HepG2 (cell line): ENCODE measurements around the gene URAD. TPM values are rescaled to one million over a fixed set of nuclear protein-coding genes. Genes with fewer than 3 reads are reported as not detected.

Source experiments
- CHCHD3 ChIP-seq: sonication (generic); formaldehyde crosslinking; IDR thresholded peaks from 2 replicates; pipeline ENCODE4 v1.8.0; 2022; ENCODE audit warnings: mild to moderate bottlenecking, missing genetic modification reagents, moderate library complexity
- ELF3 ChIP-seq: IDR thresholded peaks from 2 replicates; pipeline ENCODE4 v1.6.1; 2016; ENCODE audit warnings: missing genetic modification reagents, missing compliant biosample characterization
- FOXK2 ChIP-seq: fragments of 450-650 bp; IDR thresholded peaks from 2 replicates; pipeline ENCODE4 v1.6.1; 2016
- IRF2 ChIP-seq: IDR thresholded peaks from 2 replicates; pipeline ENCODE4 v1.6.1; 2018; ENCODE audit warnings: missing genetic modification reagents, missing compliant biosample characterization
- KLF13 ChIP-seq: sonication (generic); formaldehyde crosslinking; IDR thresholded peaks from 2 replicates; pipeline ENCODE4 v1.4.0; 2020; ENCODE audit warnings: mild to moderate bottlenecking, missing genetic modification reagents
- NFKBIZ ChIP-seq: IDR thresholded peaks from 2 replicates; pipeline ENCODE4 v1.6.1; 2018; ENCODE audit warnings: missing genetic modification reagents, missing compliant biosample characterization
- ONECUT2 ChIP-seq: sonication (generic); formaldehyde crosslinking; IDR thresholded peaks from 2 replicates; pipeline ENCODE4 v1.4.0; 2020; ENCODE audit warnings: missing genetic modification reagents
- PHF21A ChIP-seq: sonication (generic); formaldehyde crosslinking; IDR thresholded peaks from 2 replicates; pipeline ENCODE4 v1.5.0; 2020; ENCODE audit warnings: mild to moderate bottlenecking, missing genetic modification reagents
- POLR2A ChIP-seq, 2 experiments: IDR thresholded peaks; 2 replicates each; pipeline ENCODE4 v1.6.1; 2011; ENCODE audit warnings: low read depth in 2 of 2, low read length in 2 of 2, mild to moderate bottlenecking in 1 of 2, moderate library complexity in 1 of 2; ENCODE audit not compliant: insufficient read depth in 1 of 2
- SMC3 ChIP-seq: IDR thresholded peaks from 2 replicates; pipeline ENCODE4 v1.6.1; 2011; ENCODE audit warnings: low read length, improper control_type of control experiment
- SNAPC4 ChIP-seq: sonication (generic); formaldehyde crosslinking; IDR thresholded peaks from 2 replicates; pipeline ENCODE4 v1.4.0; 2020; ENCODE audit warnings: mild to moderate bottlenecking, missing genetic modification reagents
- SRSF4 ChIP-seq: fragments of 200-400 bp; formaldehyde crosslinking; IDR thresholded peaks from one replicate; pipeline ENCODE4 v1.6.1; 2018; ENCODE audit warnings: mild to moderate bottlenecking, low read depth, low read length, moderate library complexity; ENCODE audit not compliant: poor library complexity, severe bottlenecking
- TOE1 ChIP-seq: sonication (generic); formaldehyde crosslinking; IDR thresholded peaks from 2 replicates; pipeline ENCODE4 v1.4.0; 2020; ENCODE audit warnings: mild to moderate bottlenecking, missing genetic modification reagents
- ZNF772 ChIP-seq: sonication (generic); formaldehyde crosslinking; IDR thresholded peaks from 2 replicates; pipeline ENCODE4 v1.5.0; 2020; ENCODE audit warnings: mild to moderate bottlenecking, missing genetic modification reagents
- polyA plus RNA-seq, 8 experiments: library from polyadenylated mRNA; depleted of rRNA in 3 of 8; stranded (reverse) in 7 of 8; unstranded in 1 of 8; fragments of >200 nt; fragmentation: Illumina TruSeq in 4 of 8; extraction: Trizol in 4 of 8; gene quantifications; 2 replicates each; pipeline versions ENCODE4 v1.2.1 to v1.2.3, GENCODE V29; 2011 to 2016; ENCODE audit warnings: low read depth in 4 of 8, missing spikeins in 1 of 8, mixed read lengths in 1 of 8; ENCODE audit not compliant: insufficient read depth in 1 of 8
- total RNA-seq, 5 experiments: library from RNA; depleted of rRNA; stranded (reverse); fragments of >200 nt; fragmentation: Illumina TruSeq; extraction: Trizol; gene quantifications; 2 replicates each; pipeline ENCODE4 v1.2.3, GENCODE V29; 2016; ENCODE audit warnings: low read depth in 1 of 5
- TF ChIP-seq, protein P1 (sequence below): sonication (generic); formaldehyde crosslinking; IDR thresholded peaks from 2 replicates; pipeline ENCODE4 v1.4.0; 2020; ENCODE audit warnings: missing genetic modification reagents
- TF ChIP-seq, protein P2 (sequence below): sonication (generic); formaldehyde crosslinking; IDR thresholded peaks from 2 replicates; pipeline ENCODE4 v1.5.0; 2020; ENCODE audit warnings: mild to moderate bottlenecking, missing genetic modification reagents, borderline replicate concordance
- TF ChIP-seq, protein P3 (sequence below): sonication (generic); formaldehyde crosslinking; IDR thresholded peaks from 2 replicates; pipeline ENCODE4 v1.5.1; 2020; ENCODE audit warnings: mild to moderate bottlenecking, missing genetic modification reagents, moderate library complexity

URAD gene
- total and polyA plus RNA-seq, 2 of the 13 experiments (the other 11 are each of a cell fraction or from before 2014, with no cell fraction given) = not detected

GRCh38 chr13:27960362-27961226 lies 27.9 kb downstream of the URAD start (continued):
- TF ChIP-seq, protein P1, sequence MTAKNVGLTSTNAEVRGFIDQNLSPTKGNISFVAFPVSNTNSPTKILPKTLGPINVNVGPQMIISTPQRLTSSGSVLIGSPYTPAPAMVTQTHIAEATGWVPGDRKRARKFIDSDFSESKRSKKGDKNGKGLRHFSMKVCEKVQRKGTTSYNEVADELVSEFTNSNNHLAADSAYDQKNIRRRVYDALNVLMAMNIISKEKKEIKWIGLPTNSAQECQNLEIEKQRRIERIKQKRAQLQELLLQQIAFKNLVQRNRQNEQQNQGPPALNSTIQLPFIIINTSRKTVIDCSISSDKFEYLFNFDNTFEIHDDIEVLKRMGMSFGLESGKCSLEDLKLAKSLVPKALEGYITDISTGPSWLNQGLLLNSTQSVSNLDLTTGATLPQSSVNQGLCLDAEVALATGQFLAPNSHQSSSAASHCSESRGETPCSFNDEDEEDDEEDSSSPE (CRISPR knock-in tag) = peak; percentile 77; the same call in 1 of the 2 replicates
- TF ChIP-seq SNAPC4 (CRISPR knock-in tag) (peak; percentile 78; the same call in 1 of the 2 replicates), CHCHD3 (CRISPR knock-in tag) (0 out of 2 replicates have a peak, but pooled peaks have one; percentile 75), TOE1 (CRISPR knock-in tag) (no peak), IRF2 (CRISPR knock-in tag) (peak; percentile 68), ZNF772 (peak; percentile 63; the same call in 1 of the 2 replicates), SRSF4 (no peak), FOXK2 (no peak), ELF3 (CRISPR knock-in tag) (peak; percentile 68), NFKBIZ (peak; percentile 86), PHF21A (CRISPR knock-in tag) (peak; percentile 93), SMC3 (peak; percentile 12; the same call in 1 of the 2 replicates), ONECUT2 (peak; percentile 82), KLF13 (CRISPR knock-in tag) (no peak), POLR2A (IDR thresholded peaks at IDR 0.05; ENCODE audit: insufficient read depth in 1 of 2, low read depth in 2 of 2, low read length in 2 of 2) (peak in 1 of 2 experiments; percentile 94; a peak in 2 of 4 replicates)
- TF ChIP-seq, protein P2, sequence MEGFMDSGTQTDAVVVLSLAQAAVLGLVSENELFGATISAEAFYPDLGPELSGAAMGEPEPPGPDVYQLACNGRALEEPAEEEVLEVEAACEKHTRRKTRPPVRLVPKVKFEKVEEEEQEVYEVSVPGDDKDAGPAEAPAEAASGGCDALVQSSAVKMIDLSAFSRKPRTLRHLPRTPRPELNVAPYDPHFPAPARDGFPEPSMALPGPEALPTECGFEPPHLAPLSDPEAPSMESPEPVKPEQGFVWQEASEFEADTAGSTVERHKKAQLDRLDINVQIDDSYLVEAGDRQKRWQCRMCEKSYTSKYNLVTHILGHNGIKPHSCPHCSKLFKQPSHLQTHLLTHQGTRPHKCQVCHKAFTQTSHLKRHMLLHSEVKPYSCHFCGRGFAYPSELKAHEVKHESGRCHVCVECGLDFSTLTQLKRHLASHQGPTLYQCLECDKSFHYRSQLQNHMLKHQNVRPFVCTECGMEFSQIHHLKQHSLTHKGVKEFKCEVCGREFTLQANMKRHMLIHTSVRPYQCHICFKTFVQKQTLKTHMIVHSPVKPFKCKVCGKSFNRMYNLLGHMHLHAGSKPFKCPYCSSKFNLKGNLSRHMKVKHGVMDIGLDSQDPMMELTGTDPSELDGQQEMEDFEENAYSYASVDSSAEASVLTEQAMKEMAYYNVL (CRISPR knock-in tag) = peak; percentile 78; the same call in 1 of the 2 replicates
- TF ChIP-seq, protein P3, sequence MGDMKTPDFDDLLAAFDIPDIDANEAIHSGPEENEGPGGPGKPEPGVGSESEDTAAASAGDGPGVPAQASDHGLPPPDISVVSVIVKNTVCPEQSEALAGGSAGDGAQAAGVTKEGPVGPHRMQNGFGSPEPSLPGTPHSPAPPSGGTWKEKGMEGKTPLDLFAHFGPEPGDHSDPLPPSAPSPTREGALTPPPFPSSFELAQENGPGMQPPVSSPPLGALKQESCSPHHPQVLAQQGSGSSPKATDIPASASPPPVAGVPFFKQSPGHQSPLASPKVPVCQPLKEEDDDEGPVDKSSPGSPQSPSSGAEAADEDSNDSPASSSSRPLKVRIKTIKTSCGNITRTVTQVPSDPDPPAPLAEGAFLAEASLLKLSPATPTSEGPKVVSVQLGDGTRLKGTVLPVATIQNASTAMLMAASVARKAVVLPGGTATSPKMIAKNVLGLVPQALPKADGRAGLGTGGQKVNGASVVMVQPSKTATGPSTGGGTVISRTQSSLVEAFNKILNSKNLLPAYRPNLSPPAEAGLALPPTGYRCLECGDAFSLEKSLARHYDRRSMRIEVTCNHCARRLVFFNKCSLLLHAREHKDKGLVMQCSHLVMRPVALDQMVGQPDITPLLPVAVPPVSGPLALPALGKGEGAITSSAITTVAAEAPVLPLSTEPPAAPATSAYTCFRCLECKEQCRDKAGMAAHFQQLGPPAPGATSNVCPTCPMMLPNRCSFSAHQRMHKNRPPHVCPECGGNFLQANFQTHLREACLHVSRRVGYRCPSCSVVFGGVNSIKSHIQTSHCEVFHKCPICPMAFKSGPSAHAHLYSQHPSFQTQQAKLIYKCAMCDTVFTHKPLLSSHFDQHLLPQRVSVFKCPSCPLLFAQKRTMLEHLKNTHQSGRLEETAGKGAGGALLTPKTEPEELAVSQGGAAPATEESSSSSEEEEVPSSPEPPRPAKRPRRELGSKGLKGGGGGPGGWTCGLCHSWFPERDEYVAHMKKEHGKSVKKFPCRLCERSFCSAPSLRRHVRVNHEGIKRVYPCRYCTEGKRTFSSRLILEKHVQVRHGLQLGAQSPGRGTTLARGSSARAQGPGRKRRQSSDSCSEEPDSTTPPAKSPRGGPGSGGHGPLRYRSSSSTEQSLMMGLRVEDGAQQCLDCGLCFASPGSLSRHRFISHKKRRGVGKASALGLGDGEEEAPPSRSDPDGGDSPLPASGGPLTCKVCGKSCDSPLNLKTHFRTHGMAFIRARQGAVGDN (CRISPR knock-in tag) = peak; percentile 91
